IMR-90 (cell line): Measurements from ENCODE around the gene LLGL2. TPM values are rescaled to one million over a fixed set of nuclear protein-coding genes. Genes with fewer than 3 reads are reported as not detected.

ENCODE experiments used
- ATAC-seq: fragments of 200-7000 bp; cut with Tn5 transposase; 2 replicates; pipeline ENCODE4 v1.9.1; 2020; ENCODE audit warnings: low read depth, mild to moderate bottlenecking, moderate library complexity
- BruUV-seq: library from RNA; stranded (reverse); fragments of 400-500 nt; replicated peaks from 2 replicates; lab custom pipeline; 2021; lab: Mats Ljungman, UMichigan
- CTCF ChIA-PET: fragments of 300-600 bp; formaldehyde crosslinking; extraction: SDS; loops from one replicate; lab custom pipeline; 2021; ENCODE audit warnings: antibody characterized with exemption; lab: Yijun Ruan, JAX
- POLR2A ChIA-PET: fragments of 300-600 bp; sonication (Branson Sonifier 250); formaldehyde crosslinking; loops from one replicate; lab custom pipeline; 2022; ENCODE audit warnings: antibody characterized with exemption; ENCODE audit not compliant: unreplicated experiment; lab: Charles Lee
- DNase-seq: peaks from one replicate; pipeline ENCODE4 v3.0.0; 2013
- H2AFZ ChIP-seq: replicated peaks from 2 replicates; pipeline ENCODE3; 2013; ENCODE audit warnings: low read length, mild to moderate bottlenecking; ENCODE audit not compliant: poor library complexity
- H2AK5ac ChIP-seq: 2 replicates; pipeline ENCODE4 v1.6.1; 2013; ENCODE audit warnings: low read depth, low read length, inconsistent platforms
- H2AK9ac ChIP-seq: replicated peaks from 2 replicates; pipeline ENCODE3; 2013; ENCODE audit warnings: mild to moderate bottlenecking, low read depth, low read length, moderate library complexity; ENCODE audit not compliant: poor library complexity
- H2BK120ac ChIP-seq: 2 replicates; pipeline ENCODE4 v1.6.1; 2013; ENCODE audit warnings: low read depth, low read length, inconsistent platforms
- H2BK15ac ChIP-seq: 3 replicates; pipeline ENCODE4 v1.6.1; 2013; ENCODE audit warnings: low read depth, low read length, inconsistent platforms
- H2BK20ac ChIP-seq: 2 replicates; pipeline ENCODE4 v1.6.1; 2013; ENCODE audit warnings: low read depth, mild to moderate bottlenecking, inconsistent platforms, low read length, moderate library complexity
- H2BK5ac ChIP-seq: 2 replicates; pipeline ENCODE4 v1.6.1; 2013; ENCODE audit warnings: mild to moderate bottlenecking, low read depth, low read length, inconsistent platforms; ENCODE audit not compliant: poor library complexity, severe bottlenecking
- H3K14ac ChIP-seq: replicated peaks from 2 replicates; pipeline ENCODE4 v1.6.1; 2013; ENCODE audit warnings: low read depth, low read length, inconsistent platforms
- H3K18ac ChIP-seq: 2 replicates; pipeline ENCODE4 v1.6.1; 2013; ENCODE audit warnings: low read depth, low read length, control low read depth
- H3K23ac ChIP-seq: 2 replicates; pipeline ENCODE4 v1.6.1; 2013; ENCODE audit warnings: low read depth, low read length, inconsistent platforms
- H3K27ac ChIP-seq: 2 replicates; pipeline ENCODE4 v1.5.1; 2013; ENCODE audit warnings: mild to moderate bottlenecking, control low read depth, low read length; ENCODE audit not compliant: insufficient read depth
- H3K27me3 ChIP-seq: 2 replicates; pipeline ENCODE4 v1.6.1; 2013; ENCODE audit warnings: low read length; ENCODE audit not compliant: control insufficient read depth, insufficient read depth
- H3K36me3 ChIP-seq: 2 replicates; pipeline ENCODE4 v1.6.1; 2013; ENCODE audit warnings: low read length, mixed read lengths; ENCODE audit not compliant: control insufficient read depth, insufficient read depth
- H3K4ac ChIP-seq: 2 replicates; pipeline ENCODE4 v1.6.1; 2013; ENCODE audit warnings: low read depth, low read length, inconsistent platforms
- H3K4me1 ChIP-seq: 2 replicates; pipeline ENCODE4 v1.6.1; 2013; ENCODE audit warnings: low read length, mixed read lengths; ENCODE audit not compliant: control insufficient read depth, insufficient read depth
- H3K4me2 ChIP-seq: 2 replicates; pipeline ENCODE4 v1.6.1; 2013; ENCODE audit warnings: low read depth, mild to moderate bottlenecking, control low read depth, low read length, moderate library complexity
- H3K4me3 ChIP-seq: 2 replicates; pipeline ENCODE4 v1.5.1; 2013; ENCODE audit warnings: low read depth, mild to moderate bottlenecking, control low read depth, low read length, moderate library complexity; ENCODE audit not compliant: insufficient read depth
- H3K56ac ChIP-seq: 2 replicates; pipeline ENCODE4 v1.6.1; 2013; ENCODE audit warnings: low read length, inconsistent platforms; ENCODE audit not compliant: insufficient read depth; ENCODE audit errors: extremely low read depth
- H3K79me1 ChIP-seq, 2 experiments: 2 replicates each; pipeline ENCODE4 v1.6.1; 2013; ENCODE audit warnings: low read length in 2 of 2, inconsistent platforms in 1 of 2, low read depth in 1 of 2
- H3K9ac ChIP-seq: 2 replicates; pipeline ENCODE4 v1.6.1; 2013; ENCODE audit warnings: low read depth, low read length, control low read depth
- H3K9me1 ChIP-seq: 2 replicates; pipeline ENCODE4 v1.6.1; 2013; ENCODE audit warnings: low read length, inconsistent platforms; ENCODE audit not compliant: insufficient read depth
- H3K9me3 ChIP-seq: 2 replicates; pipeline ENCODE4 v1.6.1; 2013; ENCODE audit warnings: low read length; ENCODE audit not compliant: control insufficient read depth, insufficient read depth
- H4K20me1 ChIP-seq: 2 replicates; pipeline ENCODE4 v1.6.1; 2013; ENCODE audit warnings: low read length, inconsistent platforms; ENCODE audit not compliant: insufficient read depth
- H4K5ac ChIP-seq: 2 replicates; pipeline ENCODE4 v1.6.1; 2013; ENCODE audit warnings: mild to moderate bottlenecking, low read depth, low read length, control low read depth
- H4K8ac ChIP-seq, 2 experiments: 2 replicates each; pipeline ENCODE4 v1.6.1; 2013; ENCODE audit warnings: low read depth in 2 of 2, low read length in 2 of 2, control low read depth in 1 of 2, inconsistent platforms in 1 of 2
- H4K91ac ChIP-seq: 2 replicates; pipeline ENCODE4 v1.6.1; 2013; ENCODE audit warnings: low read depth, low read length, inconsistent platforms; ENCODE audit not compliant: insufficient read depth
- BHLHE40 ChIP-seq: fragments of 150-350 bp; IDR thresholded peaks from 2 replicates; pipeline ENCODE4 v1.6.1; 2016; ENCODE audit warnings: mild to moderate bottlenecking, low read depth, low read length
- CEBPB ChIP-seq: IDR thresholded peaks from 2 replicates; pipeline ENCODE4 v1.6.1; 2012; ENCODE audit warnings: low read depth, low read length, improper control_type of control experiment
- CHD1 ChIP-seq: IDR thresholded peaks from 2 replicates; pipeline ENCODE4 v1.6.1; 2012; ENCODE audit warnings: low read depth, low read length, improper control_type of control experiment
- CTCF ChIP-seq: conservative IDR thresholded peaks from 2 replicates; pipeline ENCODE4 v1.5.1; 2012; ENCODE audit warnings: mild to moderate bottlenecking, low read depth, low read length, improper control_type of control experiment
- ELK1 ChIP-seq: fragments of 150-350 bp; IDR thresholded peaks from 2 replicates; pipeline ENCODE4 v1.6.1; 2016; ENCODE audit warnings: low read depth, mild to moderate bottlenecking, low read length, moderate library complexity, borderline replicate concordance
- FOS ChIP-seq: fragments of 150-350 bp; IDR thresholded peaks from 2 replicates; pipeline ENCODE4 v1.6.1; 2016; ENCODE audit warnings: low read depth, low read length
- MAFK ChIP-seq: IDR thresholded peaks from 2 replicates; pipeline ENCODE4 v1.6.1; 2012; ENCODE audit warnings: low read depth, low read length, improper control_type of control experiment
- MAZ ChIP-seq: IDR thresholded peaks from 2 replicates; pipeline ENCODE4 v1.6.1; 2012; ENCODE audit warnings: low read depth, mild to moderate bottlenecking, low read length, improper control_type of control experiment, moderate library complexity, borderline replicate concordance
- MXI1 ChIP-seq: IDR thresholded peaks from 2 replicates; pipeline ENCODE4 v1.6.1; 2012; ENCODE audit warnings: low read depth, mild to moderate bottlenecking, low read length, moderate library complexity, borderline replicate concordance
- NFE2L2 ChIP-seq: fragments of 150-350 bp; IDR thresholded peaks from 2 replicates; pipeline ENCODE4 v1.6.1; 2016; ENCODE audit warnings: low read depth, mild to moderate bottlenecking, low read length
- POLR2A ChIP-seq: IDR thresholded peaks from 2 replicates; pipeline ENCODE4 v1.6.1; 2012; ENCODE audit warnings: mild to moderate bottlenecking, low read depth, low read length
- RAD21 ChIP-seq: IDR thresholded peaks from 2 replicates; pipeline ENCODE4 v1.6.1; 2012; ENCODE audit warnings: low read length, improper control_type of control experiment
- RCOR1 ChIP-seq: IDR thresholded peaks from 2 replicates; pipeline ENCODE4 v1.6.1; 2012; ENCODE audit warnings: mild to moderate bottlenecking, low read length, improper control_type of control experiment; ENCODE audit not compliant: insufficient replicate concordance
- RFX5 ChIP-seq: IDR thresholded peaks from 2 replicates; pipeline ENCODE4 v1.8.0; 2012; ENCODE audit warnings: low read depth, mild to moderate bottlenecking, low read length, moderate library complexity
- SMC3 ChIP-seq: fragments of 150-350 bp; IDR thresholded peaks from 2 replicates; pipeline ENCODE4 v1.6.1; 2016; ENCODE audit warnings: low read depth, mild to moderate bottlenecking, antibody characterized with exemption, low read length, moderate library complexity
- WGBS, 2 experiments: methylation state at CpG; one replicate each; pipeline versions ENCODE4 v1.1.5 to v1.1.7; 2013; ENCODE audit warnings: missing lambda C conversion rate in 2 of 2; ENCODE audit not compliant: insufficient read length in 1 of 2; ENCODE audit errors: extremely low coverage in 2 of 2; 5-methylcytosine and 5-hydroxymethylcytosine counted together
- dilution Hi-C: fragments of 300-500 bp; cut with HindIII; formaldehyde crosslinking; loops from one replicate; pipeline ENCODE4 v1.14.3; 2018; ENCODE audit warnings: low sequenced_read_pairs; ENCODE audit not compliant: unreplicated experiment
- in situ Hi-C: fragments of 300-500 bp; cut with MboI; formaldehyde crosslinking; loops from 3 replicates; pipeline ENCODE4 v1.14.3; 2019; ENCODE audit warnings: low sequenced_read_pairs, inconsistent platforms, mixed read lengths
- intact Hi-C: fragments of 100-400 bp; cut with micrococcal nuclease; formaldehyde crosslinking; loops from 2 replicates; pipeline ENCODE4 v1.10.0; 2022
- polyA plus RNA-seq, 3 experiments: library from polyadenylated mRNA; depleted of rRNA; stranded (reverse); fragments of >200 nt; gene quantifications; 2 replicates each; pipeline ENCODE4 v1.2.3, GENCODE V29; 2012; ENCODE audit warnings: low replicate concordance in 1 of 3
- total RNA-seq: library from RNA; depleted of rRNA; stranded (reverse); fragments of >200 nt; gene quantifications from 2 replicates; pipeline ENCODE4 v1.2.3, GENCODE V29; 2012
- TF ChIP-seq, protein P1 (sequence below): fragments of 150-350 bp; IDR thresholded peaks from 2 replicates; pipeline ENCODE4 v1.6.1; 2017; ENCODE audit warnings: mild to moderate bottlenecking, antibody characterized with exemption, low read length, low read depth

Gene LLGL2
- total and polyA plus RNA-seq, 2 of the 4 experiments (the other 2 are of a cell fraction) = 0.54 to 0.72 TPM

DNA sequence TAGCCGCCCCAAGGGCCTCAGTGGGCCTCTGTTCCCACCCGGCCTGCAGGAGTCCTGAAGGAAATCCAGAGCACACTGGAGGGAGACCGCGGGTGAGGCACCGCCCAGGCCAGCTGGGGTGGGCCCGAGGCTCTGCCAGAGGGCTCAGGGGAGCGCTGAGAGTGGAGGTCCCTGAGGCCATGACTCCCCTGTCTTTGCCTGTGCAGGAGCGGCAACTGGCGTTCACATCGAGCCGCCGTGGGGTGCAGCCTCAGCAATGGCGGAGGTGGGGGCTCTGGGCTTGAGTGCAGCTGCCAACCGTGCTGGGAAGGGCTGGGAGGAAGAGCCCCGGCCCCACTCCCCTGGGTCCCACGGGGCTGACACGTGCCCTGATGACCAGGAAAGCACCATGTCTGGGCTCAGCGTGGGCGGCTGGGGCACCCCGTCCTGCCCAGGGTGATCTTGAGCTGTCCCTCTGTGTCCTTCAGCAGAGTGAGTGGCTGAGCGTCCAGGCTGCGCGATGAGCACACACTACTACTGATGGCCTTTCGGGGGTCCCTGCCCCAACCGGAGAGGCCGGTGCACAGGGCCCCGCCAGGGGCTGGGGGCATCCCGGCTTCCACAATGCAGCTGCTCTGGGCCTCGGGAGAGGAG is 49.0 kb downstream of the LLGL2 start:
- Histone ChIP-seq H2BK5ac (no peak overlapping the region), H2AK9ac (no peak overlapping the region), H3K18ac (no peak overlapping the region), H3K56ac (no peak overlapping the region), H4K20me1 (no peaks in the 10 kb centered on the region), H4K5ac (no peak overlapping the region), H2BK15ac (no peak overlapping the region), H3K4me1 (no peaks in the 10 kb centered on the region), H2AFZ (peak overlapping the region; percentile 21), H3K4ac (no peak overlapping the region), H2BK120ac (no peak overlapping the region), H3K27ac (no peak overlapping the region), H3K4me3 (no peak overlapping the region), H3K14ac (no peak overlapping the region), H3K4me2 (no peak overlapping the region), H4K91ac (no peak overlapping the region), H3K9me3 (no peaks in the 10 kb centered on the region), H3K27me3 (peaks cover 10% of the 10 kb centered on the region; the same call in 1 of the 2 replicates), H3K9ac (no peak overlapping the region), H3K36me3 (no peaks in the 10 kb centered on the region), H4K8ac (no peak overlapping the region), H2BK20ac (no peak overlapping the region), H2AK5ac (no peak overlapping the region), H3K9me1 (no peaks in the 10 kb centered on the region), H3K23ac (no peak overlapping the region), H3K79me1 (no peaks in the 10 kb centered on the region)
- dilution Hi-C loops (no loop called here), intact Hi-C loops (no loop called here), in situ Hi-C loops (no loop called here)
- TF ChIP-seq BHLHE40 = no peak
- TF ChIP-seq ELK1 = no peak
- TF ChIP-seq RCOR1 = no peak
- TF ChIP-seq CTCF = no peak
- TF ChIP-seq POLR2A = no peak
- no peak for TF ChIP-seq MXI1
- no peak for TF ChIP-seq MAFK
- TF ChIP-seq, protein P1, sequence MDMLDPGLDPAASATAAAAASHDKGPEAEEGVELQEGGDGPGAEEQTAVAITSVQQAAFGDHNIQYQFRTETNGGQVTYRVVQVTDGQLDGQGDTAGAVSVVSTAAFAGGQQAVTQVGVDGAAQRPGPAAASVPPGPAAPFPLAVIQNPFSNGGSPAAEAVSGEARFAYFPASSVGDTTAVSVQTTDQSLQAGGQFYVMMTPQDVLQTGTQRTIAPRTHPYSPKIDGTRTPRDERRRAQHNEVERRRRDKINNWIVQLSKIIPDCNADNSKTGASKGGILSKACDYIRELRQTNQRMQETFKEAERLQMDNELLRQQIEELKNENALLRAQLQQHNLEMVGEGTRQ = no peak
- TF ChIP-seq FOS = no peak
- TF ChIP-seq CEBPB = no peak
- TF ChIP-seq RFX5 = no peak
- TF ChIP-seq NFE2L2 = no peak
- no peak for TF ChIP-seq SMC3
- no peak for TF ChIP-seq RAD21
- no peak for TF ChIP-seq MAZ
- no peak for TF ChIP-seq CHD1
- CTCF ChIA-PET = no interaction called here
- ATAC-seq (no peak), DNase-seq (no peak)
- BruUV-seq = no TSS peak
- POLR2A ChIA-PET = no interaction called here
- 71% methylated on average over 17 of the region's 29 CpGs; no CpG with 5 or more reads in 1 of the 2 experiments for WGBS, 2 experiments
